COLO829 (cell line): ENCODE data around the gene ANO2.
"Not testable (repeated sequence)": the region's sequence is repeated elsewhere in the genome, so short reads cannot be mapped to it uniquely, and the experiment has no call there.

Experiments used
- DNase-seq: peaks from one replicate; pipeline ENCODE4 v3.0.0; 2012; ENCODE audit warnings: low spot score

The ANO2 gene

GRCh38 chr12:5661811-5662210, 283.2 kb downstream of the ANO2 start:
- DNase-seq: no peak

- DNase-seq: no peak
Measured at GRCh38 chr12:5660238-5660637, 284.8 kb downstream of the ANO2 start.

GRCh38 chr12:5658339-5658941, 286.6 kb downstream of the ANO2 start:
- DNase-seq: not testable (repeated sequence)

GRCh38 chr12:5656836-5657235, 288.2 kb downstream of the ANO2 start:
- no peak for DNase-seq

- DNase-seq: no peak
Measured at GRCh38 chr12:5655120-5655519, 289.9 kb downstream of the ANO2 start.

GRCh38 chr12:5654019-5654418, 291.0 kb downstream of the ANO2 start:
- no peak for DNase-seq

GRCh38 chr12:5650829-5651461, 294.1 kb downstream of the ANO2 start:
- DNase-seq: no peak

GRCh38 chr12:5650281-5650680, 294.8 kb downstream of the ANO2 start:
- DNase-seq: no peak

GRCh38 chr12:5648692-5649359, 296.2 kb downstream of the ANO2 start:
- no peak for DNase-seq

- no peak for DNase-seq
Measured at GRCh38 chr12:5643266-5643665, 301.8 kb downstream of the ANO2 start.

GRCh38 chr12:5637698-5638097, 307.4 kb downstream of the ANO2 start:
- DNase-seq: no peak

GRCh38 chr12:5636907-5637306, 308.2 kb downstream of the ANO2 start:
- no peak for DNase-seq

GRCh38 chr12:5633106-5633505, 312.0 kb downstream of the ANO2 start:
- no peak for DNase-seq

- DNase-seq: no peak
Measured at GRCh38 chr12:5632453-5632852, 312.6 kb downstream of the ANO2 start.

GRCh38 chr12:5631497-5631896, 313.6 kb downstream of the ANO2 start:
- DNase-seq: no peak

GRCh38 chr12:5630726-5631125, 314.3 kb downstream of the ANO2 start:
- no peak for DNase-seq

- DNase-seq: no peak
Measured at GRCh38 chr12:5628501-5628900, 316.6 kb downstream of the ANO2 start.

- DNase-seq: no peak
Measured at GRCh38 chr12:5627053-5627630, 317.9 kb downstream of the ANO2 start.

GRCh38 chr12:5626151-5626550, 318.9 kb downstream of the ANO2 start:
- DNase-seq: no peak

GRCh38 chr12:5624486-5625272, 320.4 kb downstream of the ANO2 start:
- DNase-seq: no peak

GRCh38 chr12:5623411-5623810, 321.6 kb downstream of the ANO2 start:
- no peak for DNase-seq

GRCh38 chr12:5622280-5622679, 322.8 kb downstream of the ANO2 start:
- no peak for DNase-seq
